ENCODE measurements around the gene MAFB.

Gene MAFB

DNA sequence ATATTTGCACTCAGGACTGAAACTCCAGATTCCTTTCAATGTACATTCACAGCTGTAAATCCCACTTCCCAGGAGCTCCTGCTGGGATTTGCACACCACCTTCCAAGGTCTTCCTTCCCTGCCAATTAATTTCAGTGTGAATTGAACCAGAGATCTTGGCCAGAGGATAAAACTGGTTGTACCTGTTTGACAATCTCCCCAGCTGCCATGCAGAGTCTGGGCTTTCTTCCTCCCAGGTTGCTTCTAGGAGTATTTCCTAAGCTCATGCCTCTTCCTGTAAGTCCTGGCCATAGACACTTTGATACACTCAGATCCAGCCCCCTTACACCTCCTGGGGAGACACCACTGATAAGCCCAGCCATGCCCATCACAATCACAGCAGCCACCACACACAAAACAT, 15.6 kb downstream of the MAFB start:
- no peaks in the 10 kb centered on the region; the same call in 1 of the 2 replicates for H3K4me1 ChIP-seq (ENCODE audit: control insufficient read depth, insufficient read depth, low read length)
- H3K4me3 ChIP-seq (ENCODE audit: low read length): no peak overlapping the region
- no peak overlapping the region for H3K27ac ChIP-seq (ENCODE audit: low read length)
- H3K9me3 ChIP-seq (ENCODE audit: control insufficient read depth, insufficient read depth, low read length): no peaks in the 10 kb centered on the region
- no peaks in the 10 kb centered on the region for H3K36me3 ChIP-seq (ENCODE audit: control insufficient read depth, insufficient read depth, low read length)
- H3K27me3 ChIP-seq (ENCODE audit: control insufficient read depth, insufficient read depth, low read length): peaks cover 2% of the 10 kb centered on the region
- DNase-seq (ENCODE audit: low read depth, low spot score): no peak

DNA sequence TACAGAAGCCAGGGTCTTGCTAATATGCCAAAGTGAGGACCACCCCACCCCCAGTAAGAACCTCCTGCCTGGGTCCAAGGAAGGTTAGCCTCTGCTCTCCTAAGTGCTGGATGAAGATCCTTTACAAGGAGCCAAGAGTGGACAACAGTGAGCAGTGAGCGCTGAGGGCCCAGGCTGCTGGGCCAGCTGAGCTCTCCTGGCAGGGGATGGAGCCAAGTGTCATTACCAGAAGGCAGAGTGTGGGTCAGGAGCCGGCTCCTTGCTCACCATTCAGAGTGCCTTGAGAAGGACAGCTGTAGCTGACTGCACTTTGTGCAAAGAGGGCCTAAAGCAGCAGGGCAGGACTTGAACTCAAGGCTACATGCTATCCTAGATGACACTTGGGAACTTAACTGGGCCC, 16.9 kb downstream of the MAFB start:
- H3K9me3 ChIP-seq (ENCODE audit: control insufficient read depth, insufficient read depth, low read length): 0 out of 2 replicates have a peak, but pooled peaks cover 2% of the 10 kb centered on the region
- DNase-seq (ENCODE audit: low read depth, low spot score): no peak
- H3K27me3 ChIP-seq (ENCODE audit: control insufficient read depth, insufficient read depth, low read length): no peaks in the 10 kb centered on the region
- H3K36me3 ChIP-seq (ENCODE audit: control insufficient read depth, insufficient read depth, low read length): no peaks in the 10 kb centered on the region
- no peaks in the 10 kb centered on the region; the same call in 1 of the 2 replicates for H3K4me1 ChIP-seq (ENCODE audit: control insufficient read depth, insufficient read depth, low read length)
- H3K4me3 ChIP-seq (ENCODE audit: low read length): no peak overlapping the region
- no peak overlapping the region for H3K27ac ChIP-seq (ENCODE audit: low read length)
- no CpG with 5 or more reads among the region's 2 CpGs for WGBS (ENCODE audit: insufficient coverage, insufficient read length)

DNA sequence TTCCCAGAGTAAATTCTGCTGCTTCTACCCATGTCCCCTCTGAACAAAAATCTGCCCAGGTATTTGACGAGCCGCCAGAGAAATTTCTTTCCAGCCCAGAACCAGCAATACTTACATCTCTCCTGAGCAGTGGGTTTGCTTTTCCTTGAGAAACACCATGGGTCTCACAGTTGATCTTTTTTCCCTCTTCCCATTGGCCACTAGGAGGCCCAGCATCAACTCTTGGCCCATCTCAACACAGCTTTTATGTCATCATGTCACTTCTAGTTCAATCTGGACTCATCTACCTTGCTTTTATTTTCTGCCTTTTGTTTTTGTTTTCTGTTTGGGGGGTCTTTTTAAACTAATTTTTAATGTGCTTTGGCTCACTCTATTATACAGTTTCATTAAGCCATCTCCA, 18.8 kb downstream of the MAFB start:
- Histone ChIP-seq H3K9me3 (ENCODE audit: control insufficient read depth, insufficient read depth, low read length) (0 out of 2 replicates have a peak, but pooled peaks cover 2% of the 10 kb centered on the region), H3K27me3 (ENCODE audit: control insufficient read depth, insufficient read depth, low read length) (no peaks in the 10 kb centered on the region), H3K4me3 (ENCODE audit: low read length) (no peak overlapping the region), H3K27ac (ENCODE audit: low read length) (no peak overlapping the region), H3K4me1 (ENCODE audit: control insufficient read depth, insufficient read depth, low read length) (no peaks in the 10 kb centered on the region; the same call in 1 of the 2 replicates), H3K36me3 (ENCODE audit: control insufficient read depth, insufficient read depth, low read length) (no peaks in the 10 kb centered on the region)
- WGBS (ENCODE audit: insufficient coverage, insufficient read length): no CpG with 5 or more reads among the region's 2 CpGs
- no peak for DNase-seq (ENCODE audit: low read depth, low spot score)

DNA sequence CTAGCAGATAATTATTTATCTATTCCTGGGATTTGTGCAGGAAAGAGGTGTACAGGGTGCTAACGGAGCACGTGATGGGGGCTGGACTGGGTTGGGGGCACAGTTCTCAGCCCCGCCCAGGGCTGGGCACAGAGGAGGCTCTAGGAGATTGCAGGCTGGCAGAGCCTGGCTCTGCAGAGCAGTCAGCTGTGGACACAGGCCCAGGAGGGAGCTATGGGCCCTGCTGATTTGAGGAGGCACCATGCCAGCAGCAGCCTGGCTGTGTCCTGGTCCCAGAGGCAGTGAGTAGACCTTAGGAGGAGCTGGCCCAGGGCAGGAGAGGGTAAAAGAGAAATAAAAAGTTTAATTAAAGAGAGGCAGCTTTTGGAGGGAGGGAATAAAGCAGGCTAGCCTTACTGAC, 19.3 kb downstream of the MAFB start:
- no CpG with 5 or more reads among the region's 3 CpGs for WGBS (ENCODE audit: insufficient coverage, insufficient read length)
- Histone ChIP-seq H3K27ac (ENCODE audit: low read length) (no peak overlapping the region), H3K4me1 (ENCODE audit: control insufficient read depth, insufficient read depth, low read length) (no peaks in the 10 kb centered on the region; the same call in 1 of the 2 replicates), H3K27me3 (ENCODE audit: control insufficient read depth, insufficient read depth, low read length) (no peaks in the 10 kb centered on the region), H3K4me3 (ENCODE audit: low read length) (no peak overlapping the region), H3K9me3 (ENCODE audit: control insufficient read depth, insufficient read depth, low read length) (0 out of 2 replicates have a peak, but pooled peaks cover 2% of the 10 kb centered on the region), H3K36me3 (ENCODE audit: control insufficient read depth, insufficient read depth, low read length) (no peaks in the 10 kb centered on the region)
- DNase-seq (ENCODE audit: low read depth, low spot score): no peak

DNA sequence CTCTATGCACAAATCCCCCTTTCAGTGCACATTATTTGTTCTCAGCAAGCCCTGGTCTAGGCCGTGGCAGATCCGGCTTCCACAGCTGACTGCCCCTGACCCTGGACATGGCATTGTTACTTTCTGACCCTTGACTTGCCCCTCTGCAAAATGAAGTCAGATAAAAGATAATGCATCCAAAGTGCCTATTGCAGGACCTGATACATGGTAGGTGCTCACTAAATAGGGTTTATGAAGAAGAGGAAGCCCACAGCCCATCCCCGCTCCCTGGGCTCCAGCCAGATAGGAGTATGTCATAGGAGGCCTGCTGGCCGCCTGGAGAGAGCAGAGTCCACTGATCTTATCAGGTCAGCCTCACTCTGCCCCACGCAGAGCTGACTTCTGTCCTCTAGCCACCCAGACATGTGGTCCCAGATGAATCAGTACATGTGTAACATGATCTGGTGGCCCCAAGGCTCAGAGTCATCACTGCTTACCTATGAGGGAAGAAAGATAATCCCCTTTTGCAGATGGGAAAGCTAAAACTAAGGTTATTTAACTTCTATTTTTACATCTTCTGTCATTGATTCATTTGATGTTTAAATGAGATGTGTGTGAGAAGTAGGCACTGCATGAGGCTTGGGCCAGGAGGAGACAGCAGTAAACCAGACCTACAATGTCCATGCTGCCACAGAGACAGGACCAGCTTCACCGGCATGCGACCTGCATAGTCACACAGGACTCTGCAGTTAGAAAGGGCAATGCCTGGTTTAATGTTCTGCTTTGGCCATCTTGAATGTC, 20.4 kb downstream of the MAFB start:
- no peak overlapping the region for H3K4me3 ChIP-seq (ENCODE audit: low read length)
- no peaks in the 10 kb centered on the region; the same call in 1 of the 2 replicates for H3K4me1 ChIP-seq (ENCODE audit: control insufficient read depth, insufficient read depth, low read length)
- H3K9me3 ChIP-seq (ENCODE audit: control insufficient read depth, insufficient read depth, low read length): 0 out of 2 replicates have a peak, but pooled peaks cover 2% of the 10 kb centered on the region
- H3K27ac ChIP-seq (ENCODE audit: low read length): no peak overlapping the region
- H3K36me3 ChIP-seq (ENCODE audit: control insufficient read depth, insufficient read depth, low read length): no peaks in the 10 kb centered on the region
- no peaks in the 10 kb centered on the region for H3K27me3 ChIP-seq (ENCODE audit: control insufficient read depth, insufficient read depth, low read length)
- no peak for DNase-seq (ENCODE audit: low read depth, low spot score)
- WGBS (ENCODE audit: insufficient coverage, insufficient read length): no CpG with 5 or more reads among the region's 7 CpGs

DNA sequence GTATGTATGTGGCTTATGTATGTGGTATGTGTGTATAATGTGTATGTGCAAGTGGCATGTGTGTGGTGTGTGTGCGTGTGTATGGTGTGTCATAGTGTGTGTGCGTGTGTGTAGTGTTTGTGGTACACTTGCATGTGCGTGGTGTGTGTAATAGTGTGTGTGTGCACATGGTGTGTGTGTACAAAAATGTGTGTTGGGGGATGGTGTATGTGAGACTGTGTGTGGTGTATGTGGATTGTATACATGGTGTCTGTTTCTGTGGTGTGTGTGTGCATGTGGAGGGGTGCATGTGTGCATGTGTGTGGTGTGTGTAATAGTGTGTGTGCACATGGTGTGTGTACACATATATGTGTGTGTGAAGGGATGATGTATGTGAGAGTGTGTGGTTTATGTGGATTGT, 21.5 kb downstream of the MAFB start:
- no peak for DNase-seq (ENCODE audit: low read depth, low spot score)
- H3K9me3 ChIP-seq (ENCODE audit: control insufficient read depth, insufficient read depth, low read length): 0 out of 2 replicates have a peak, but pooled peaks cover 2% of the 10 kb centered on the region
- no peaks in the 10 kb centered on the region for H3K27me3 ChIP-seq (ENCODE audit: control insufficient read depth, insufficient read depth, low read length)
- no peaks in the 10 kb centered on the region; the same call in 1 of the 2 replicates for H3K4me1 ChIP-seq (ENCODE audit: control insufficient read depth, insufficient read depth, low read length)
- H3K36me3 ChIP-seq (ENCODE audit: control insufficient read depth, insufficient read depth, low read length): no peaks in the 10 kb centered on the region
- no peak overlapping the region for H3K4me3 ChIP-seq (ENCODE audit: low read length)
- H3K27ac ChIP-seq (ENCODE audit: low read length): no peak overlapping the region
- 100% methylated on average over 2 of the region's 3 CpGs for WGBS (ENCODE audit: insufficient coverage, insufficient read length)

DNA sequence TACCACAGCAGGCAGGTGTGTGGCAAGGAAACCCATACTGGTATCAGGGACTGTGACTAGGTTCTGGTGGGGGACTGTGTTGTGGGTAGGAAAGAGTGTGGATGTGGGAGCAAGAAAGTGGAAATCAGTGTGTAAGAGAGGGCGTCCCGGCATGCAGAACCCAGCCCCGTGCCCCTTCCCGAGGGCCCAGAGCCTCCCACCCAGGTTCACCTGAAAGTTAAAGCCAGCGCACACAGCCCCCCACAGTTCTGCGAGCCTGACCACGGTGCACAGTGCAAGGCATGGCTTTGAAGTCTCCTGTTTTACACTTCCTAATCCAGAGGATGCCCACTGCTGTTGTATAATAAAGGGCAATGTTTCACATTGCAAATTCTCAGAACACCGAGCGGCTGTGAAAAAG, 22.7 kb downstream of the MAFB start:
- Histone ChIP-seq H3K27ac (ENCODE audit: low read length) (no peak overlapping the region), H3K4me1 (ENCODE audit: control insufficient read depth, insufficient read depth, low read length) (no peaks in the 10 kb centered on the region; the same call in 1 of the 2 replicates), H3K9me3 (ENCODE audit: control insufficient read depth, insufficient read depth, low read length) (0 out of 2 replicates have a peak, but pooled peaks cover 2% of the 10 kb centered on the region), H3K4me3 (ENCODE audit: low read length) (no peak overlapping the region), H3K36me3 (ENCODE audit: control insufficient read depth, insufficient read depth, low read length) (no peaks in the 10 kb centered on the region), H3K27me3 (ENCODE audit: control insufficient read depth, insufficient read depth, low read length) (no peaks in the 10 kb centered on the region)
- WGBS (ENCODE audit: insufficient coverage, insufficient read length): no CpG with 5 or more reads among the region's 9 CpGs
- no peak for DNase-seq (ENCODE audit: low read depth, low spot score)

DNA sequence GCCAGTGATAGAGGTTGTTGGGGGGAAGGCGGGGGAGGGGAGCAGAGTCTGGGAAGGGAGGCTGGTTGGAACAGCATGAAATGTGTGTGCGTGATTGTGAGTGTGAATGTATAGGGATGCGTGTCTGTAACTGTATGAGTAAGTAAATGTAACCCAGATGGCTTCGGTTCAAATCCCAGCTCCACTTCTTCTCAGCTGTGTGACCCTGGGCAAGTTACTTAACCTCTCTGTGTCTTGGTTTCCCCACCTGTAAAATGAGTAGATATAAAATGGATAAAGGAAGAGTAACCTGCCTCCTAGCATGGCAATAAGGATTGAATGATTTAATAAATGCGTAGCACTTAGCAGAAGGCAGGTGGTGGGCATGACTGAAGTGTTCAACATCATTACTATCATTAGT, 24.1 kb downstream of the MAFB start:
- DNase-seq (ENCODE audit: low read depth, low spot score): no peak
- Histone ChIP-seq H3K4me1 (ENCODE audit: control insufficient read depth, insufficient read depth, low read length) (no peaks in the 10 kb centered on the region; the same call in 1 of the 2 replicates), H3K27me3 (ENCODE audit: control insufficient read depth, insufficient read depth, low read length) (no peaks in the 10 kb centered on the region; the same call in 1 of the 2 replicates), H3K9me3 (ENCODE audit: control insufficient read depth, insufficient read depth, low read length) (0 out of 2 replicates have a peak, but pooled peaks cover 2% of the 10 kb centered on the region), H3K4me3 (ENCODE audit: low read length) (no peak overlapping the region), H3K27ac (ENCODE audit: low read length) (no peak overlapping the region), H3K36me3 (ENCODE audit: control insufficient read depth, insufficient read depth, low read length) (no peaks in the 10 kb centered on the region)
- 100% methylated on average over 2 of the region's 5 CpGs for WGBS (ENCODE audit: insufficient coverage, insufficient read length)

DNA sequence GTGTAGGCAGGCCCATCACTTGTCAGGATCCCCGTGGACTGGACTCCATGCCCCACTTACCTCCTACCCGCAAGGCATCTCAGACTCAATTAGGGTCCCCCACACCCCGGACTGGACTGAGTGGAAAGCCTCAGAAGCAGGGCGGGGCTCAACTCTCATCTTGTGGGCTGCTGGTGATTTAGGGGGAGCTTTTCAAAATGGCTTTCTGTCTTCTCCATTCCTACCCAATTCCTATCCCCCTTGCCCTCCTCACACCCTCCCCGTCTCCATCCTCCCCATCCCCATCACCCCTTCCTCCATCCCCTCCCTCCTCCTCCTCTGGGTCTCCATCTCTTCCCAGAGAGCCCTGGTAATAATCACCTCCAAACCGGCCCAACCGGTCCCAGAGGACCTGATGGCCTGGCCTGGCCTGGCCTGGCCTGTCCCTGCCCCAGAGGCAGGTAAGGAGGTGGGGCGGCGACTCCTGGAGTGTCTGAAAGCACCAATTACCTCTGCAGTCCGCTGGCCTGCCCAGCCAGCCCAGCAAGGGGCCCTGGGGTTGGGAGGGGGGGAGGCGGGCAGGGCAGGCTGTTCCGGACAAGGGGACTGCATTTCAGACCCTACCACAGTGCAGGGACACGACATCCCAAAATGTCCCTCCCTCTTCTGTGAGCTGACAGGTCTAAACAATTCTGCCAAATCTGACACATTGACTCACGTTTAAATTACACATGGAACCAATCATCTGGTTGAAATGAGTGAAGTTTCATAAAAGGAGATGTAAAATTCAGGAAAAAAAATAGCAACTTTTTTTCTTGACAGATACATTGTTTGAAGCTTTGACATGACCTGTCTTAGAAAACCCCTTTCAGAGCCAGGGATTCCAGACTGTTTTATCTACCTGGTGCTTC, 24.8 kb downstream of the MAFB start:
- H3K9me3 ChIP-seq (ENCODE audit: control insufficient read depth, insufficient read depth, low read length): 0 out of 2 replicates have a peak, but pooled peaks cover 2% of the 10 kb centered on the region
- no peaks in the 10 kb centered on the region; the same call in 1 of the 2 replicates for H3K4me1 ChIP-seq (ENCODE audit: control insufficient read depth, insufficient read depth, low read length)
- H3K4me3 ChIP-seq (ENCODE audit: low read length): no peak overlapping the region
- no peaks in the 10 kb centered on the region; the same call in 1 of the 2 replicates for H3K27me3 ChIP-seq (ENCODE audit: control insufficient read depth, insufficient read depth, low read length)
- no peaks in the 10 kb centered on the region for H3K36me3 ChIP-seq (ENCODE audit: control insufficient read depth, insufficient read depth, low read length)
- WGBS (ENCODE audit: insufficient coverage, insufficient read length): no CpG with 5 or more reads among the region's 14 CpGs
- H3K27ac ChIP-seq (ENCODE audit: low read length): no peak overlapping the region
- no peak for DNase-seq (ENCODE audit: low read depth, low spot score)

DNA sequence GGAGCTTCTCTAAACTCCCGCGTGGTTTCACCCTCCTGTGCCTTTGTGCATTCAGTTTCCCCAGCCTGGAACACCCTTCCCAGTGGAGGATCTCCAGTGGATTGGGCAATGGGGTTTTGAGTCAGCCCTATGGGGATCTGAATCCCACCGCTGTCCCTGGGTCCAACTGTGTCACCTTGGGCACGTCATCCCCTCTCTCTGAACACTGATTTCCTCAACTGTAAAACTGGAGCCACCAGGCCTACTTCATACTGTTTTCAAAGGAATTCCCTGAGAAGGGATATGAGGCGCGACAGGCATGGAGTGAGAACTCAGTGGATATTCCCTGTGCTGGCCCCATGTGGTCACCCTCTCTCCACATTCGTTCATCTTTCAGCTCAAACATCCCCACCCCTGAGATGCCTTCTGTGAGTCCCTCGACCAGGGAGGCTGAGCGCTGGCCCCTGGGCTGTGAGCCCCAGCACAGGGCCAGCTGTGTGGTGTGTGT, 25.7 kb downstream of the MAFB start:
- Histone ChIP-seq H3K36me3 (ENCODE audit: control insufficient read depth, insufficient read depth, low read length) (no peaks in the 10 kb centered on the region), H3K4me1 (ENCODE audit: control insufficient read depth, insufficient read depth, low read length) (no peaks in the 10 kb centered on the region), H3K4me3 (ENCODE audit: low read length) (no peak overlapping the region), H3K27ac (ENCODE audit: low read length) (no peak overlapping the region), H3K9me3 (ENCODE audit: control insufficient read depth, insufficient read depth, low read length) (0 out of 2 replicates have a peak, but pooled peaks cover 2% of the 10 kb centered on the region), H3K27me3 (ENCODE audit: control insufficient read depth, insufficient read depth, low read length) (no peaks in the 10 kb centered on the region; the same call in 1 of the 2 replicates)
- no CpG with 5 or more reads among the region's 9 CpGs for WGBS (ENCODE audit: insufficient coverage, insufficient read length)
- DNase-seq (ENCODE audit: low read depth, low spot score): no peak

All from iPS DF 6.9 (cell line).